Measurements from ENCODE around the gene MSX2.

The MSX2 gene

DNA sequence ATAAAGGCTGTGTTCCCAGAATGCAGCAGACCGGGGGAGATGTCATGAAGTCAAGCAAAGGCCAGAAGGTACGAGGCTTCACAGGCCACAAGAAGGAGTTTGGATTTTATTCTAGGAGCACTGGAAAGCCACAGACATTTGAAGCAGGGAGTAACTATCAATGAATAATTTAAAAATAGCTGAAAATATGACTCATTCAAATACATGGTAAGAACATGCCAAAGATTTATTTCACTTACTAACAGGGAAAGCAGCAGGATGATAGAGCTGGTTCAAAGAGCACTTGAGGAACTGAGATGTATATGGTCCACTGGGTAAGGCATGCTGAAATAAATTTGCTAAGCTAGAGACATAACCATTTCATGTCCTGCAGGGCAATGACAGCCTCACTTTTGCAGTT, 53.2 kb downstream of the MSX2 start:
- DNase-seq: no peak

Data from CD4-positive, alpha-beta T cell treated with Interleukin-6 for 4 hours (primary cell).